ENCODE measurements around the gene TAX1BP1. TPM values are rescaled to one million over a fixed set of nuclear protein-coding genes. Genes with fewer than 3 reads are reported as not detected.

The TAX1BP1 gene
- total RNA-seq, 2 experiments from 2014 or later = 27.9 to 49.7 TPM

DNA sequence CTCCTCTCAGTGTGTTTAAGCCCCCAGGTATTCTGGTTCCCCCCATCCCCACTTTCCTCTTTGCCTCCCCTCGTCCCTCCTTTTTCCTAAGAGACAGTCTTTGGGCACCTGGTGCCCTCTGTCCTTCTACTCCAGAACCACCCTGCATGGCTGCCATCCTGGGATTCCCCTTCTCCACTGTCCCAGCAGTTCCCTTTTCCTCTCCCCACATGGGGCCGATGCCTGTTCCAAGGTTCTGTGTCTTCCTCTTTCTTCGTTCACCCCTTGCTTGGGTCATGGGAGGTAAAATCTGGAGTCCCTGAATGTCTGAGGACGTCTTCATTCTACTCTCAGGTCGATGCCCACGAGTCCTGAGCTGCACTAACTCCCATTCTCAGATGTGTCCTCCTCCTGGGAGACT, 120.8 kb downstream of the TAX1BP1 start:
- CTCF ChIA-PET (ENCODE audit: unreplicated experiment) = no interaction called here
- no peaks in the 10 kb centered on the region for H4K20me1 ChIP-seq (ENCODE audit: insufficient read depth, low read length)

DNA sequence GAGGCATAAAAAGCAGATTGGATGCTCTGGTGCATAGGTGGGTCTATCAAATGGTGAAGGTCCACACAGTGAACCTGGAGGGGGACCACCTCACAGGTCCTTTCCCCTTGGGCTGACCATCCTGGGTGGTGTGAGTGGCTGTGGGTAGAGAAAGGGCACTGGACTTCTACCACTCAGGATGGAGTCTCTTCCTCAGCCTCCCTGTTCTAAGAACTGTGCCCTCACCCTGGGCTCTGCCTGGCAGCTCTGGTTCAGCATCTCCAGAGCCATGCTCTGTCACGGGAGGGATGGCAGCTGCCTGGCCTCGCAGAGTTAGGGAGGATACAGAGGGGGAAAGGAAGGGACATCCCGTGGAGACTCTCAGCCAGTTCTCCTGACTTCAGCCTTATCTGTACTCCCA, 121.8 kb downstream of the TAX1BP1 start:
- no TSS peak for BruUV-seq (replicated peaks)
- Histone ChIP-seq H3K4me2 (ENCODE audit: low read length) (no peak overlapping the region), H3K4me3 (ENCODE audit: low read depth, low read length, poor library complexity, severe bottlenecking) (no peak overlapping the region), H3K9me3 (ENCODE audit: low read length) (no peaks in the 10 kb centered on the region), H3K27ac (ENCODE audit: low read depth, low read length, poor library complexity, severe bottlenecking) (no peak overlapping the region), H3K36me3 (ENCODE audit: insufficient read depth, low read length) (no peaks in the 10 kb centered on the region), H3K4me1 (ENCODE audit: insufficient read depth, low read length, poor library complexity, severe bottlenecking) (no peaks in the 10 kb centered on the region), H3K79me2 (ENCODE audit: insufficient read depth, low read depth, low read length) (no peaks in the 10 kb centered on the region), H2AFZ (ENCODE audit: low read length) (no peak overlapping the region), H3K9me2 (ENCODE audit: insufficient read depth, low read length) (no peaks in the 10 kb centered on the region), H4K20me1 (ENCODE audit: insufficient read depth, low read length) (no peaks in the 10 kb centered on the region)
- ChIA-PET POLR2A (interaction anchor here (0.6 kb wide), 1 partner anchor 73 kb away, joined by 3 read pairs; no protein-coding TSS in a partner anchor), CTCF (ENCODE audit: unreplicated experiment) (interaction anchor here (0.8 kb wide), 1 partner anchor 8 kb away, joined by 3 read pairs; no protein-coding TSS in a partner anchor)
- intact Hi-C loops (cut with micrococcal nuclease; ENCODE audit: unreplicated experiment) = no loop called here
- no peak for TF ChIP-seq EZH2phosphoT487 (IDR thresholded peaks at IDR 0.05; ENCODE audit: borderline replicate concordance, low read depth, low read length)
- TF ChIP-seq, protein P1, sequence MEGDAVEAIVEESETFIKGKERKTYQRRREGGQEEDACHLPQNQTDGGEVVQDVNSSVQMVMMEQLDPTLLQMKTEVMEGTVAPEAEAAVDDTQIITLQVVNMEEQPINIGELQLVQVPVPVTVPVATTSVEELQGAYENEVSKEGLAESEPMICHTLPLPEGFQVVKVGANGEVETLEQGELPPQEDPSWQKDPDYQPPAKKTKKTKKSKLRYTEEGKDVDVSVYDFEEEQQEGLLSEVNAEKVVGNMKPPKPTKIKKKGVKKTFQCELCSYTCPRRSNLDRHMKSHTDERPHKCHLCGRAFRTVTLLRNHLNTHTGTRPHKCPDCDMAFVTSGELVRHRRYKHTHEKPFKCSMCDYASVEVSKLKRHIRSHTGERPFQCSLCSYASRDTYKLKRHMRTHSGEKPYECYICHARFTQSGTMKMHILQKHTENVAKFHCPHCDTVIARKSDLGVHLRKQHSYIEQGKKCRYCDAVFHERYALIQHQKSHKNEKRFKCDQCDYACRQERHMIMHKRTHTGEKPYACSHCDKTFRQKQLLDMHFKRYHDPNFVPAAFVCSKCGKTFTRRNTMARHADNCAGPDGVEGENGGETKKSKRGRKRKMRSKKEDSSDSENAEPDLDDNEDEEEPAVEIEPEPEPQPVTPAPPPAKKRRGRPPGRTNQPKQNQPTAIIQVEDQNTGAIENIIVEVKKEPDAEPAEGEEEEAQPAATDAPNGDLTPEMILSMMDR (conservative IDR thresholded peaks at IDR 0.05; ENCODE audit: low read length) = no peak
- no peak for DNase-seq (ENCODE audit: low spot score)

More for the DNA sequence above, 120.8 kb downstream of the TAX1BP1 start:
- POLR2A ChIA-PET = no interaction called here
- H3K9me3 ChIP-seq (ENCODE audit: low read length) = no peaks in the 10 kb centered on the region
- no peak overlapping the region for H3K4me3 ChIP-seq (ENCODE audit: low read depth, low read length, poor library complexity, severe bottlenecking)
- no peak for TF ChIP-seq EZH2phosphoT487 (IDR thresholded peaks at IDR 0.05; ENCODE audit: borderline replicate concordance, low read depth, low read length)
- TF ChIP-seq, protein P1 (conservative IDR thresholded peaks at IDR 0.05; ENCODE audit: low read length) = no peak
- no peaks in the 10 kb centered on the region; the same call in 1 of the 2 replicates for H3K36me3 ChIP-seq (ENCODE audit: insufficient read depth, low read length)
- no peaks in the 10 kb centered on the region for H3K9me2 ChIP-seq (ENCODE audit: insufficient read depth, low read length)
- no peak overlapping the region for H3K27ac ChIP-seq (ENCODE audit: low read depth, low read length, poor library complexity, severe bottlenecking)
- BruUV-seq (replicated peaks) = no TSS peak
- no peak overlapping the region for H2AFZ ChIP-seq (ENCODE audit: low read length)
- no peaks in the 10 kb centered on the region for H3K4me1 ChIP-seq (ENCODE audit: insufficient read depth, low read length, poor library complexity, severe bottlenecking)
- intact Hi-C loops (cut with micrococcal nuclease; ENCODE audit: unreplicated experiment) = no loop called here
- no peak for DNase-seq (ENCODE audit: low spot score)
- no peak overlapping the region for H3K4me2 ChIP-seq (ENCODE audit: low read length)
- no peaks in the 10 kb centered on the region for H3K79me2 ChIP-seq (ENCODE audit: insufficient read depth, low read depth, low read length)

DNA sequence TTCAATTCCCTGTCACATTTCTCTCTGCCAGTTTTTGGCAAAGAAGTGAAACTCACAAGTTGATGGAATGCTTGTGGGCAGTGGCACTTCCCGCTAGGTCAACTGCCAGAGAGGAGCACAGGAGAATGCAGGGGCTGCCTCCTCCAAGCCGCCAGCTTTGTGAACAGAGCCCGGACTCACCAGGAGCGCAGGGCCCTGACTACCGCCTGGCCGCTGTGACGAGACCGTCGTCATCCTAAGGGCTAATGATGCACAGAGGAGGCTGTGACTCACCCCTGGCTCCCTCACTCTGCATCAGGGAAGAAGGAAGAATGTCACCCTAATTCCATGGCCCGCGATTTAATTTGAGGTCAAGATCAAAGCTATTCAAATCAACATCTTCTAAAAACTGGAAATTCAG, 123.9 kb downstream of the TAX1BP1 start:
- H2AFZ ChIP-seq (ENCODE audit: low read length) = no peak overlapping the region
- CTCF ChIA-PET (ENCODE audit: unreplicated experiment) = no interaction called here

More for the DNA sequence above, 123.9 kb downstream of the TAX1BP1 start:
- no peaks in the 10 kb centered on the region for H3K79me2 ChIP-seq (ENCODE audit: insufficient read depth, low read depth, low read length)
- no peak overlapping the region for H3K27ac ChIP-seq (ENCODE audit: low read depth, low read length, poor library complexity, severe bottlenecking)
- no TSS peak for BruUV-seq (replicated peaks)
- H4K20me1 ChIP-seq (ENCODE audit: insufficient read depth, low read length) = no peaks in the 10 kb centered on the region
- H3K4me2 ChIP-seq (ENCODE audit: low read length) = no peak overlapping the region
- H3K4me3 ChIP-seq (ENCODE audit: low read depth, low read length, poor library complexity, severe bottlenecking) = no peak overlapping the region
- no peaks in the 10 kb centered on the region for H3K9me2 ChIP-seq (ENCODE audit: insufficient read depth, low read length)
- no peaks in the 10 kb centered on the region for H3K9me3 ChIP-seq (ENCODE audit: low read length)
- no peaks in the 10 kb centered on the region for H3K4me1 ChIP-seq (ENCODE audit: insufficient read depth, low read length, poor library complexity, severe bottlenecking)
- POLR2A ChIA-PET = no interaction called here
- no peak for DNase-seq (ENCODE audit: low spot score)
- no peaks in the 10 kb centered on the region for H3K36me3 ChIP-seq (ENCODE audit: insufficient read depth, low read length)
- intact Hi-C loops (cut with micrococcal nuclease; ENCODE audit: unreplicated experiment) = no loop called here
- no peak for TF ChIP-seq EZH2phosphoT487 (IDR thresholded peaks at IDR 0.05; ENCODE audit: borderline replicate concordance, low read depth, low read length)
- TF ChIP-seq, protein P1 (conservative IDR thresholded peaks at IDR 0.05; ENCODE audit: low read length) = no peak

Measured in OCI-LY7 (cell line).